PFSK-1 (cell line): ENCODE results near the gene GRIN3A.

Experiments
- POLR2AphosphoS5 ChIP-seq: IDR thresholded peaks from 2 replicates; pipeline ENCODE4 v1.6.1; 2012; ENCODE audit warnings: low read depth, mild to moderate bottlenecking, control low read depth, low read length, moderate library complexity
- SIN3A ChIP-seq: IDR thresholded peaks from 2 replicates; pipeline ENCODE4 v1.6.1; 2012; ENCODE audit warnings: mild to moderate bottlenecking, low read length, moderate library complexity, borderline replicate concordance; ENCODE audit not compliant: insufficient read depth
- TAF1 ChIP-seq: IDR thresholded peaks from 2 replicates; pipeline ENCODE4 v1.6.1; 2012; ENCODE audit warnings: low read length, control low read depth, borderline replicate concordance; ENCODE audit not compliant: insufficient read depth
- TF ChIP-seq, protein P1 (sequence below), 2 experiments: IDR thresholded peaks; 2 replicates each; pipeline versions ENCODE4 v1.6.1 to v1.8.0; 2011 to 2012; ENCODE audit warnings: low read depth in 2 of 2, low read length in 2 of 2, control low read depth in 1 of 2, inconsistent platforms in 1 of 2, mild to moderate bottlenecking in 1 of 2, moderate library complexity in 1 of 2; ENCODE audit not compliant: insufficient read depth in 1 of 2

DNA sequence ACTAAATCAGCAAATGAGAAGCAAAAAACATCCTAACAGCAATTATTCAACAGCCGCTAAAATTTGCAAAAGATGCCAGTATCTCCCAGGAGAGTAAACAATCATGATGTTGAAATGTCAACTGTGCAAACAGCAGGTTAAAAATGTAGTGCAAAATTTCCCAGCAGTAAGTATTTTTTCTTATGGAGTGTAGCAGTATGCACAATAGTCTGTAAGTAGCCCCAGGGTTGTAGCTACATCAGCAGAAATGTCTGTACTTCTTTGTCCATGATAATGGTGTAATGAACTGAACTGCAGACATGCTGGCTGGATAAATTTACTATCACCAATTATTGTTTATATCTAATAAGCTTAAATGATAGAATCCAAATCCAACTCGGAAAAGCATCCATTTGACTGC, 31.4 kb downstream of the GRIN3A start:
- TF ChIP-seq, protein P1, sequence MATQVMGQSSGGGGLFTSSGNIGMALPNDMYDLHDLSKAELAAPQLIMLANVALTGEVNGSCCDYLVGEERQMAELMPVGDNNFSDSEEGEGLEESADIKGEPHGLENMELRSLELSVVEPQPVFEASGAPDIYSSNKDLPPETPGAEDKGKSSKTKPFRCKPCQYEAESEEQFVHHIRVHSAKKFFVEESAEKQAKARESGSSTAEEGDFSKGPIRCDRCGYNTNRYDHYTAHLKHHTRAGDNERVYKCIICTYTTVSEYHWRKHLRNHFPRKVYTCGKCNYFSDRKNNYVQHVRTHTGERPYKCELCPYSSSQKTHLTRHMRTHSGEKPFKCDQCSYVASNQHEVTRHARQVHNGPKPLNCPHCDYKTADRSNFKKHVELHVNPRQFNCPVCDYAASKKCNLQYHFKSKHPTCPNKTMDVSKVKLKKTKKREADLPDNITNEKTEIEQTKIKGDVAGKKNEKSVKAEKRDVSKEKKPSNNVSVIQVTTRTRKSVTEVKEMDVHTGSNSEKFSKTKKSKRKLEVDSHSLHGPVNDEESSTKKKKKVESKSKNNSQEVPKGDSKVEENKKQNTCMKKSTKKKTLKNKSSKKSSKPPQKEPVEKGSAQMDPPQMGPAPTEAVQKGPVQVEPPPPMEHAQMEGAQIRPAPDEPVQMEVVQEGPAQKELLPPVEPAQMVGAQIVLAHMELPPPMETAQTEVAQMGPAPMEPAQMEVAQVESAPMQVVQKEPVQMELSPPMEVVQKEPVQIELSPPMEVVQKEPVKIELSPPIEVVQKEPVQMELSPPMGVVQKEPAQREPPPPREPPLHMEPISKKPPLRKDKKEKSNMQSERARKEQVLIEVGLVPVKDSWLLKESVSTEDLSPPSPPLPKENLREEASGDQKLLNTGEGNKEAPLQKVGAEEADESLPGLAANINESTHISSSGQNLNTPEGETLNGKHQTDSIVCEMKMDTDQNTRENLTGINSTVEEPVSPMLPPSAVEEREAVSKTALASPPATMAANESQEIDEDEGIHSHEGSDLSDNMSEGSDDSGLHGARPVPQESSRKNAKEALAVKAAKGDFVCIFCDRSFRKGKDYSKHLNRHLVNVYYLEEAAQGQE (IDR thresholded peaks at IDR 0.05; ENCODE audit: insufficient read depth in 1 of 2, low read depth in 2 of 2, low read length in 2 of 2): no peak
- TF ChIP-seq POLR2AphosphoS5: no peak
- TF ChIP-seq TAF1: no peak
- no peak for TF ChIP-seq SIN3A
